Measurements from ENCODE around the gene POLDIP3. TPM values are rescaled to one million over a fixed set of nuclear protein-coding genes. Genes with fewer than 3 reads are reported as not detected.
A peak's percentile ranks its signal among the peaks of the same experiment; 100 is the strongest.

Gene POLDIP3
- total and polyA plus RNA-seq, 2 donors (not counting 1 experiment from before 2014, with no cell fraction given), result 28.2 to 31.0 TPM

GRCh38 chr22:42622061-42622710, 7.5 kb upstream of the POLDIP3 start:
- no peak overlapping the region for H3K4me3 ChIP-seq (replicated peaks in 1 of 4; ENCODE audit: control extremely low read depth in 1 of 4, insufficient read depth in 1 of 4, low read depth in 3 of 4, low read length in 4 of 4)
- no peak for DNase-seq (ENCODE audit: low read depth in 2 of 2)
- no peaks in the 10 kb centered on the region for H3K79me2 ChIP-seq (ENCODE audit: control insufficient read depth, insufficient read depth, low read length)
- peaks cover 37% of the 10 kb centered on the region for H3K36me3 ChIP-seq (ENCODE audit: control insufficient read depth, insufficient read depth, low read length)
- no peak overlapping the region for H3K27ac ChIP-seq (ENCODE audit: insufficient read depth, low read length)
- no peak overlapping the region for H2AFZ ChIP-seq (ENCODE audit: low read length)
- no peak overlapping the region for H3K4me2 ChIP-seq (ENCODE audit: extremely low read depth, insufficient read depth, low read length)
- no peak overlapping the region for H3K9ac ChIP-seq (ENCODE audit: insufficient read depth, low read length)
- H4K20me1 ChIP-seq (ENCODE audit: control insufficient read depth, extremely low read depth, insufficient read depth, low read length), result no peaks in the 10 kb centered on the region
- H3K27me3 ChIP-seq (ENCODE audit: control insufficient read depth, insufficient read depth, low read length), result no peaks in the 10 kb centered on the region
- TF ChIP-seq EZH2 (IDR thresholded peaks at IDR 0.05; ENCODE audit: low read length, missing control alignments) (no peak), CTCF (conservative IDR thresholded peaks at IDR 0.05 in 1 of 2, IDR thresholded peaks at IDR 0.05 in 1 of 2; ENCODE audit: low read depth in 1 of 2, low read length in 2 of 2) (no peak)
- peaks cover 8% of the 10 kb centered on the region for H3K4me1 ChIP-seq (ENCODE audit: control insufficient read depth, extremely low read depth, insufficient read depth, low read length)
- H3K9me3 ChIP-seq (ENCODE audit: control insufficient read depth, insufficient read depth, low read depth, low read length), result no peaks in the 10 kb centered on the region

- H4K20me1 ChIP-seq (ENCODE audit: control insufficient read depth, extremely low read depth, insufficient read depth, low read length), result no peaks in the 10 kb centered on the region
- peak; percentile 60 to 70 for DNase-seq (ENCODE audit: low read depth in 2 of 2)
- H3K4me1 ChIP-seq (ENCODE audit: control insufficient read depth, extremely low read depth, insufficient read depth, low read length), result peaks cover 8% of the 10 kb centered on the region
- H3K4me3 ChIP-seq (replicated peaks in 1 of 4; ENCODE audit: control extremely low read depth in 1 of 4, insufficient read depth in 1 of 4, low read depth in 3 of 4, low read length in 4 of 4), result no peak overlapping the region
- no peak overlapping the region for H3K27ac ChIP-seq (ENCODE audit: insufficient read depth, low read length)
- H3K36me3 ChIP-seq (ENCODE audit: control insufficient read depth, insufficient read depth, low read length), result peaks cover 31% of the 10 kb centered on the region
- H3K27me3 ChIP-seq (ENCODE audit: control insufficient read depth, insufficient read depth, low read length), result no peaks in the 10 kb centered on the region
- H3K9me3 ChIP-seq (ENCODE audit: control insufficient read depth, insufficient read depth, low read depth, low read length), result no peaks in the 10 kb centered on the region
- no peak overlapping the region for H3K9ac ChIP-seq (ENCODE audit: insufficient read depth, low read length)
- no peaks in the 10 kb centered on the region for H3K79me2 ChIP-seq (ENCODE audit: control insufficient read depth, insufficient read depth, low read length)
- H2AFZ ChIP-seq (ENCODE audit: low read length), result no peak overlapping the region
- TF ChIP-seq EZH2 (IDR thresholded peaks at IDR 0.05; ENCODE audit: low read length, missing control alignments) (no peak), CTCF (conservative IDR thresholded peaks at IDR 0.05 in 1 of 2, IDR thresholded peaks at IDR 0.05 in 1 of 2; ENCODE audit: low read depth in 1 of 2, low read length in 2 of 2) (peak; percentile 77 to 91)
- no peak overlapping the region for H3K4me2 ChIP-seq (ENCODE audit: extremely low read depth, insufficient read depth, low read length)
Observed at GRCh38 chr22:42621505-42622002, 6.9 kb upstream of the POLDIP3 start.

- no peak overlapping the region for H3K4me2 ChIP-seq (ENCODE audit: extremely low read depth, insufficient read depth, low read length)
- H3K4me1 ChIP-seq (ENCODE audit: control insufficient read depth, extremely low read depth, insufficient read depth, low read length), result peaks cover 9% of the 10 kb centered on the region
- H3K27ac ChIP-seq (ENCODE audit: insufficient read depth, low read length), result peak overlapping the region; percentile 34
Observed at GRCh38 chr22:42620084-42620483, 5.4 kb upstream of the POLDIP3 start.

More at GRCh38 chr22:42620084-42620483, 5.4 kb upstream of the POLDIP3 start:
- no peak for TF ChIP-seq EZH2 (IDR thresholded peaks at IDR 0.05; ENCODE audit: low read length, missing control alignments)
- TF ChIP-seq CTCF (conservative IDR thresholded peaks at IDR 0.05 in 1 of 2, IDR thresholded peaks at IDR 0.05 in 1 of 2; ENCODE audit: low read depth in 1 of 2, low read length in 2 of 2), result no peak
- no peaks in the 10 kb centered on the region for H3K9me3 ChIP-seq (ENCODE audit: control insufficient read depth, insufficient read depth, low read depth, low read length)
- no peaks in the 10 kb centered on the region for H3K79me2 ChIP-seq (ENCODE audit: control insufficient read depth, insufficient read depth, low read length)
- no peaks in the 10 kb centered on the region for H4K20me1 ChIP-seq (ENCODE audit: control insufficient read depth, extremely low read depth, insufficient read depth, low read length)
- H3K4me3 ChIP-seq (replicated peaks in 1 of 4; ENCODE audit: control extremely low read depth in 1 of 4, insufficient read depth in 1 of 4, low read depth in 3 of 4, low read length in 4 of 4), result no peak overlapping the region
- H3K36me3 ChIP-seq (ENCODE audit: control insufficient read depth, insufficient read depth, low read length), result peaks cover 24% of the 10 kb centered on the region
- H3K27me3 ChIP-seq (ENCODE audit: control insufficient read depth, insufficient read depth, low read length), result no peaks in the 10 kb centered on the region
- DNase-seq (ENCODE audit: low read depth in 2 of 2), result no peak
- no peak overlapping the region for H2AFZ ChIP-seq (ENCODE audit: low read length)
- H3K9ac ChIP-seq (ENCODE audit: insufficient read depth, low read length), result no peak overlapping the region
